Neural progenitor cell (in vitro differentiated cells): ENCODE measurements around the gene ANKRD53. TPM values are rescaled to one million over a fixed set of nuclear protein-coding genes. Genes with fewer than 3 reads are reported as not detected.

Source experiments
- DNase-seq: peaks from one replicate; pipeline ENCODE4 v3.0.0-alpha.2; 2016; ENCODE audit warnings: low spot score
- H2AFZ ChIP-seq: fragments of 200-600 bp; sonication (generic); replicated peaks from 2 replicates; pipeline ENCODE4 v1.6.1; 2016; ENCODE audit warnings: antibody characterized with exemption
- H3F3A ChIP-seq: fragments of 200-600 bp; sonication (generic); 2 replicates; pipeline ENCODE4 v1.6.1; 2016; ENCODE audit warnings: antibody characterized with exemption, low read depth
- H3K27ac ChIP-seq: fragments of 200-600 bp; sonication (generic); 2 replicates; pipeline ENCODE4 v1.5.1; 2016; ENCODE audit warnings: mild to moderate bottlenecking
- H3K27me3 ChIP-seq: fragments of 200-600 bp; sonication (generic); 2 replicates; pipeline ENCODE4 v1.6.1; 2016; ENCODE audit warnings: mild to moderate bottlenecking, moderate library complexity
- H3K36me3 ChIP-seq: fragments of 200-600 bp; sonication (generic); 2 replicates; pipeline ENCODE4 v1.5.1; 2016
- H3K4me1 ChIP-seq: fragments of 200-600 bp; sonication (generic); 2 replicates; pipeline ENCODE4 v1.6.1; 2016; ENCODE audit warnings: mixed run types
- H3K4me2 ChIP-seq: fragments of 200-600 bp; sonication (generic); 2 replicates; pipeline ENCODE4 v1.6.1; 2016
- H3K4me3 ChIP-seq: fragments of 200-600 bp; sonication (generic); 2 replicates; pipeline ENCODE4 v1.5.1; 2016
- H3K79me2 ChIP-seq: fragments of 200-600 bp; sonication (generic); 2 replicates; pipeline ENCODE4 v1.6.1; 2016; ENCODE audit warnings: low read depth
- H3K9ac ChIP-seq: fragments of 200-600 bp; sonication (generic); 2 replicates; pipeline ENCODE4 v1.6.1; 2016
- H3K9me3 ChIP-seq: fragments of 200-600 bp; sonication (generic); 2 replicates; pipeline ENCODE4 v1.5.1; 2016; ENCODE audit warnings: low read depth
- H4K20me1 ChIP-seq: fragments of 200-600 bp; sonication (generic); 2 replicates; pipeline ENCODE4 v1.6.1; 2016; ENCODE audit warnings: low read depth
- H3K27ac Mint-ChIP-seq: 3 replicates; pipeline ENCODE4 v1.8.0; 2021; ENCODE audit warnings: mixed read lengths
- H3K27me3 Mint-ChIP-seq: 2 replicates; pipeline ENCODE4 v1.8.0; 2022; ENCODE audit warnings: low read depth, mild to moderate bottlenecking, inconsistent platforms, moderate library complexity, mixed read lengths; ENCODE audit not compliant: insufficient read depth
- H3K36me3 Mint-ChIP-seq: 3 replicates; pipeline ENCODE4 v1.8.0; 2021; ENCODE audit warnings: mixed read lengths
- H3K4me1 Mint-ChIP-seq: 3 replicates; pipeline ENCODE4 v1.8.0; 2021; ENCODE audit warnings: mixed read lengths
- H3K4me3 Mint-ChIP-seq: 3 replicates; pipeline ENCODE4 v1.8.0; 2021; ENCODE audit warnings: mild to moderate bottlenecking, moderate library complexity, mixed read lengths
- H3K9me3 Mint-ChIP-seq: 3 replicates; pipeline ENCODE4 v1.8.0; 2020; ENCODE audit warnings: mixed read lengths
- EZH2 ChIP-seq: fragments of 200-600 bp; sonication (generic); IDR thresholded peaks from 2 replicates; pipeline ENCODE4 v1.6.1; 2017; ENCODE audit warnings: antibody characterized with exemption, mild to moderate bottlenecking, moderate library complexity
- EZH2phosphoT487 ChIP-seq: fragments of 200-600 bp; sonication (generic); IDR thresholded peaks from 2 replicates; pipeline ENCODE4 v1.6.1; 2017; ENCODE audit warnings: antibody characterized with exemption
- total RNA-seq: library from RNA; depleted of rRNA; stranded (reverse); fragments of >200 nt; gene quantifications from 2 replicates; pipeline ENCODE4 v1.2.3, GENCODE V29; 2015; ENCODE audit warnings: low replicate concordance
- TF ChIP-seq, protein P1 (sequence below): fragments of 200-600 bp; sonication (generic); IDR thresholded peaks from 2 replicates; pipeline ENCODE4 v1.5.1; 2017; ENCODE audit warnings: antibody characterized with exemption, mild to moderate bottlenecking

Gene ANKRD53
- total RNA-seq, 1 donor from 2014 or later: not detected

DNA sequence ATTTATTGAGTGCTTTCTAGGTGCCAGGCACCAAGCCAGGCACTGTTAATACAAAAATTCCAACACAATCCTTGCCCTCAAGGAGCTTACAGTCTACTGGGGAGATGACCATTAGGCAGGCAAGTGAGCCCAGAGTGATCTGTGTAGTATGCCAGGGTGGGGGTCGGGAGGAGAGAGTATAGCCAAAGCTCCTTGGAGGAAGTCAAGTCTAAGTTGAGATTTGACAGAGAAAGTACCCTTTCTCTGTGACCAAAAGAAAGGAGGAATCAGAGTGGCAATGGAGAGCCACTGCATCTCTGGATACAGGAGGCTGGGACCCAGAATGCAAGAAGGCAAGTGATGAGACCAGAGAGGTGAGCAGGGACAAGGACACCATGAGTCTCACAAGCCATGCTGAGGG is 7.5 kb downstream of the ANKRD53 start:
- H3K9ac ChIP-seq: no peak overlapping the region
- H3K9me3 ChIP-seq: no peaks in the 10 kb centered on the region
- H3K27ac ChIP-seq: no peak overlapping the region
- no peak overlapping the region for H3K4me3 ChIP-seq
- no peaks in the 10 kb centered on the region for H3F3A ChIP-seq
- no peaks in the 10 kb centered on the region for H3K36me3 ChIP-seq
- H3K4me3 Mint-ChIP-seq: no peak overlapping the region
- no peaks in the 10 kb centered on the region for H3K9me3 Mint-ChIP-seq
- no peaks in the 10 kb centered on the region for H3K79me2 ChIP-seq
- no peak overlapping the region for H3K27ac Mint-ChIP-seq
- no peak overlapping the region for H3K4me2 ChIP-seq
- no peak overlapping the region for H2AFZ ChIP-seq
- TF ChIP-seq, protein P1, sequence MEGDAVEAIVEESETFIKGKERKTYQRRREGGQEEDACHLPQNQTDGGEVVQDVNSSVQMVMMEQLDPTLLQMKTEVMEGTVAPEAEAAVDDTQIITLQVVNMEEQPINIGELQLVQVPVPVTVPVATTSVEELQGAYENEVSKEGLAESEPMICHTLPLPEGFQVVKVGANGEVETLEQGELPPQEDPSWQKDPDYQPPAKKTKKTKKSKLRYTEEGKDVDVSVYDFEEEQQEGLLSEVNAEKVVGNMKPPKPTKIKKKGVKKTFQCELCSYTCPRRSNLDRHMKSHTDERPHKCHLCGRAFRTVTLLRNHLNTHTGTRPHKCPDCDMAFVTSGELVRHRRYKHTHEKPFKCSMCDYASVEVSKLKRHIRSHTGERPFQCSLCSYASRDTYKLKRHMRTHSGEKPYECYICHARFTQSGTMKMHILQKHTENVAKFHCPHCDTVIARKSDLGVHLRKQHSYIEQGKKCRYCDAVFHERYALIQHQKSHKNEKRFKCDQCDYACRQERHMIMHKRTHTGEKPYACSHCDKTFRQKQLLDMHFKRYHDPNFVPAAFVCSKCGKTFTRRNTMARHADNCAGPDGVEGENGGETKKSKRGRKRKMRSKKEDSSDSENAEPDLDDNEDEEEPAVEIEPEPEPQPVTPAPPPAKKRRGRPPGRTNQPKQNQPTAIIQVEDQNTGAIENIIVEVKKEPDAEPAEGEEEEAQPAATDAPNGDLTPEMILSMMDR: no peak
- TF ChIP-seq EZH2 (no peak), EZH2phosphoT487 (no peak)
- DNase-seq: no peak
- no peaks in the 10 kb centered on the region for H3K27me3 ChIP-seq
- peaks cover 2% of the 10 kb centered on the region for H3K27me3 Mint-ChIP-seq
- peaks cover 25% of the 10 kb centered on the region for H4K20me1 ChIP-seq
- no peaks in the 10 kb centered on the region for H3K4me1 ChIP-seq
- H3K4me1 Mint-ChIP-seq: no peaks in the 10 kb centered on the region
- H3K36me3 Mint-ChIP-seq: peaks cover 14% of the 10 kb centered on the region

DNA sequence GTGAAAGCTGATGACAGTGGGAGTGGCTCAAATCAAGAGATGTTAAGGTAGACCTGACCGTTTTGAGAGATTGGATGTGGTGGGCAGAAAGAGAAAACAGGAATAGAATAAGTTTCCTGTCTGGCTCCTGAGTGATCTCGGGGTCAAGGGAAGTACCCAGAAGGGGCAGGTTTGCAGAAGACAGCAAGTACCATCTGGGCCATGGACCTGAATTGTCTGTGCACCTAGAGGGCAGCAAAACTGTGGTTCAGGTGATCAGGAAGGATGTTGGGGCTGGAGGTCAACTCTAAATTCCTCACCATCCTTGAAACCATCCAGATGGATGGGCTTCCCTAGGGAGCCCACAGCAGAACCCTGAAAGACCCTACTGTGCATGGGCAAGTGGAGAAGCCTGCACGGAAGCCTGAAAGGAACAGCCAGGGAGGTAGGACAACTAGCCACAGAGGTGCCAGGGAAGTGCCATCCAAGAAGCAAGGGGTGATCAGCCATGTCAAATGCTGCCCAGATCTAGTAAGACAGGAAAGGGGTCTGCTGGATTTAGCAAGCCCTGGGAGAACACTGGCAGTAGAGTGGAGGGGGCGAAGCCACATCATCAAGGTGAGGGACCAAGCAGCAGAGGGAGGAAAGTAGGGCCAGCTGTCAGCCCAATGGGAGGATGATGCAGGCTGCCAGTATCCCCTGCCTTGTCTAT is 8.2 kb downstream of the ANKRD53 start:
- no peak overlapping the region for H3K4me2 ChIP-seq
- TF ChIP-seq EZH2: no peak
- TF ChIP-seq, protein P1: no peak
- TF ChIP-seq EZH2phosphoT487: no peak
- no peak for DNase-seq
- no peak overlapping the region for H3K4me3 Mint-ChIP-seq
- H3K27me3 Mint-ChIP-seq: peaks cover 5% of the 10 kb centered on the region
- H3K27me3 ChIP-seq: no peaks in the 10 kb centered on the region
- no peak overlapping the region for H3K27ac ChIP-seq
- H2AFZ ChIP-seq: no peak overlapping the region
- H3K36me3 Mint-ChIP-seq: peaks cover 16% of the 10 kb centered on the region
- no peak overlapping the region for H3K4me3 ChIP-seq
- no peak overlapping the region for H3K27ac Mint-ChIP-seq
- H3K9me3 Mint-ChIP-seq: no peaks in the 10 kb centered on the region
- no peaks in the 10 kb centered on the region for H3K4me1 Mint-ChIP-seq
- H4K20me1 ChIP-seq: peaks cover 23% of the 10 kb centered on the region
- no peaks in the 10 kb centered on the region for H3K79me2 ChIP-seq
- no peaks in the 10 kb centered on the region for H3K9me3 ChIP-seq
- no peaks in the 10 kb centered on the region for H3F3A ChIP-seq
- no peaks in the 10 kb centered on the region for H3K4me1 ChIP-seq
- no peak overlapping the region for H3K9ac ChIP-seq
- H3K36me3 ChIP-seq: no peaks in the 10 kb centered on the region

DNA sequence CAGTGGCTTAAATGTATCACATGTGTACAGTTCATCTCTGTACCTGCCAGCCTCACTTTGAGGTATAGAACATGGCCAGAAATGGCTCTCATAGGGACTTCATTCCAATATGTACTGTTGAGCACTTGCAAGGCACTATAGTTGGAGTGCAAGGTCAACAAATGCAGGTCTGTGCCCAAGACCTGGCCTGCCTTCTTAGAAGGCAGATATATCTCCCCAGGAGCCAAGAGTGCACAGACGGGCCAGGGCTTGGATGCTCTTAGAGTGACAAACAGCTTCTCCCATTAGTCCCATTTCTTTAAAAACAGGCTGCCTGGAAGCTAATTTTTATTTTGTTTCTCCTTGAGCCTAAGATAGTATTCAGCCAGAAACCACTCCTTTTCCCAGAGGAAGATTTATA is 9.0 kb downstream of the ANKRD53 start:
- Mint-ChIP-seq H3K9me3 (no peaks in the 10 kb centered on the region), H3K36me3 (peaks cover 18% of the 10 kb centered on the region), H3K4me1 (no peaks in the 10 kb centered on the region), H3K27me3 (peaks cover 5% of the 10 kb centered on the region), H3K4me3 (no peak overlapping the region), H3K27ac (no peak overlapping the region)
- Histone ChIP-seq H3F3A (no peaks in the 10 kb centered on the region), H2AFZ (no peak overlapping the region), H3K27ac (no peak overlapping the region), H3K4me2 (no peak overlapping the region), H3K36me3 (no peaks in the 10 kb centered on the region), H3K9ac (no peak overlapping the region), H3K4me1 (no peaks in the 10 kb centered on the region), H3K9me3 (no peaks in the 10 kb centered on the region), H4K20me1 (peaks cover 23% of the 10 kb centered on the region), H3K27me3 (no peaks in the 10 kb centered on the region), H3K4me3 (no peak overlapping the region), H3K79me2 (no peaks in the 10 kb centered on the region)
- DNase-seq: no peak
- TF ChIP-seq EZH2phosphoT487 (no peak), EZH2 (no peak)
- TF ChIP-seq, protein P1: no peak
